ENCODE data around the gene ZBTB37.
"Not testable (repeated sequence)": the region's sequence is repeated elsewhere in the genome, so short reads cannot be mapped to it uniquely, and the experiment has no call there.

ZBTB37 gene

GRCh38 chr1:173868266-173869020 lies at the start of gene ZBTB37:
ZBTB37 (plus strand) TSS chr1:173868380; CDS start chr1:173870226, 1,846 bp downstream.
- in situ Hi-C loops (cut with HindIII; ENCODE audit: low sequenced_read_pairs), result no loop called here

- in situ Hi-C loops (cut with HindIII; ENCODE audit: low sequenced_read_pairs), result no loop called here
Observed at GRCh38 chr1:173818459-173818858, 49.7 kb upstream of the ZBTB37 start.

- in situ Hi-C loops (cut with HindIII; ENCODE audit: low sequenced_read_pairs), result loop anchor here (5.0 kb wide), 1 partner anchor 36 kb away; no protein-coding TSS in a partner anchor
Observed at GRCh38 chr1:173821680-173822079, 46.5 kb upstream of the ZBTB37 start.

- in situ Hi-C loops (cut with HindIII; ENCODE audit: low sequenced_read_pairs), result loop anchor here (5.0 kb wide), 1 partner anchor 33 kb away; no protein-coding TSS in a partner anchor
Observed at GRCh38 chr1:173823781-173824314, 44.3 kb upstream of the ZBTB37 start.

GRCh38 chr1:173824315-173825081 lies 43.7 kb upstream of the ZBTB37 start, which contains the start of the genes CENPL and DARS2:
CENPL (minus strand) TSS chr1:173824883; CDS start chr1:173811299, 13,584 bp downstream.
DARS2 (plus strand) TSS chr1:173824673; CDS start chr1:173825230, 557 bp downstream.
- in situ Hi-C loops (cut with HindIII; ENCODE audit: low sequenced_read_pairs), result loop anchor here (5.0 kb wide), 1 partner anchor 33 kb away; no protein-coding TSS in a partner anchor

- in situ Hi-C loops (cut with HindIII; ENCODE audit: low sequenced_read_pairs), result no loop called here
Observed at GRCh38 chr1:173827611-173828010, 40.6 kb upstream of the ZBTB37 start.

- in situ Hi-C loops (cut with HindIII; ENCODE audit: low sequenced_read_pairs), result no loop called here
Observed at GRCh38 chr1:173832748-173833147, 35.4 kb upstream of the ZBTB37 start.

GRCh38 chr1:173852105-173852504 lies 16.1 kb upstream of the ZBTB37 start:
- in situ Hi-C loops (cut with HindIII; ENCODE audit: low sequenced_read_pairs), result no loop called here

- in situ Hi-C loops (cut with HindIII; ENCODE audit: low sequenced_read_pairs), result no loop called here
Observed at GRCh38 chr1:173853074-173853473, 15.1 kb upstream of the ZBTB37 start.

GRCh38 chr1:173856014-173856413 lies 12.2 kb upstream of the ZBTB37 start:
- in situ Hi-C loops (cut with HindIII; ENCODE audit: low sequenced_read_pairs), result loop anchor here (5.0 kb wide), 1 partner anchor 34 kb away; the partner anchor contains the start of genes CENPL and DARS2

- in situ Hi-C loops (cut with HindIII; ENCODE audit: low sequenced_read_pairs), result loop anchor here (5.0 kb wide), 1 partner anchor 35 kb away; the partner anchor contains the start of genes CENPL and DARS2
Observed at GRCh38 chr1:173856903-173857302, 11.3 kb upstream of the ZBTB37 start.

- in situ Hi-C loops (cut with HindIII; ENCODE audit: low sequenced_read_pairs), result loop anchor here (5.0 kb wide), 1 partner anchor 35 kb away; the partner anchor contains the start of genes CENPL and DARS2
Observed at GRCh38 chr1:173857363-173857917, 10.7 kb upstream of the ZBTB37 start.

GRCh38 chr1:173859547-173859946 lies 8.6 kb upstream of the ZBTB37 start:
- in situ Hi-C loops (cut with HindIII; ENCODE audit: low sequenced_read_pairs), result loop anchor here (5.0 kb wide), 1 partner anchor 37 kb away; the partner anchor contains the start of genes CENPL and DARS2

- in situ Hi-C loops (cut with HindIII; ENCODE audit: low sequenced_read_pairs), result no loop called here
Observed at GRCh38 chr1:173860065-173860464, 8.1 kb upstream of the ZBTB37 start.

- in situ Hi-C loops (cut with HindIII; ENCODE audit: low sequenced_read_pairs), result no loop called here
Observed at GRCh38 chr1:173861731-173862145, 6.4 kb upstream of the ZBTB37 start.

- in situ Hi-C loops (cut with HindIII; ENCODE audit: low sequenced_read_pairs), result not testable (repeated sequence)
Observed at GRCh38 chr1:173862146-173862768, 5.9 kb upstream of the ZBTB37 start.

- in situ Hi-C loops (cut with HindIII; ENCODE audit: low sequenced_read_pairs), result no loop called here
Observed at GRCh38 chr1:173862769-173863223, 5.4 kb upstream of the ZBTB37 start.

GRCh38 chr1:173863224-173864161 lies 4.7 kb upstream of the ZBTB37 start:
- in situ Hi-C loops (cut with HindIII; ENCODE audit: low sequenced_read_pairs), result no loop called here
